Germinal center (tissue), 1 donor: Measurements from ENCODE around the gene RFX2.

Experiments used
- DNase-seq: peaks from one replicate; pipeline ENCODE4 v3.0.0; 2012; ENCODE audit warnings: mixed read lengths, low spot score

The RFX2 gene

GRCh38 chr19:6059988-6060599 lies 50.2 kb downstream of the RFX2 start:
- no peak for DNase-seq

GRCh38 chr19:6059396-6059947 lies 50.8 kb downstream of the RFX2 start:
- DNase-seq: no peak

- DNase-seq: no peak
Observed at GRCh38 chr19:6058518-6059201, 51.6 kb downstream of the RFX2 start.

DNA sequence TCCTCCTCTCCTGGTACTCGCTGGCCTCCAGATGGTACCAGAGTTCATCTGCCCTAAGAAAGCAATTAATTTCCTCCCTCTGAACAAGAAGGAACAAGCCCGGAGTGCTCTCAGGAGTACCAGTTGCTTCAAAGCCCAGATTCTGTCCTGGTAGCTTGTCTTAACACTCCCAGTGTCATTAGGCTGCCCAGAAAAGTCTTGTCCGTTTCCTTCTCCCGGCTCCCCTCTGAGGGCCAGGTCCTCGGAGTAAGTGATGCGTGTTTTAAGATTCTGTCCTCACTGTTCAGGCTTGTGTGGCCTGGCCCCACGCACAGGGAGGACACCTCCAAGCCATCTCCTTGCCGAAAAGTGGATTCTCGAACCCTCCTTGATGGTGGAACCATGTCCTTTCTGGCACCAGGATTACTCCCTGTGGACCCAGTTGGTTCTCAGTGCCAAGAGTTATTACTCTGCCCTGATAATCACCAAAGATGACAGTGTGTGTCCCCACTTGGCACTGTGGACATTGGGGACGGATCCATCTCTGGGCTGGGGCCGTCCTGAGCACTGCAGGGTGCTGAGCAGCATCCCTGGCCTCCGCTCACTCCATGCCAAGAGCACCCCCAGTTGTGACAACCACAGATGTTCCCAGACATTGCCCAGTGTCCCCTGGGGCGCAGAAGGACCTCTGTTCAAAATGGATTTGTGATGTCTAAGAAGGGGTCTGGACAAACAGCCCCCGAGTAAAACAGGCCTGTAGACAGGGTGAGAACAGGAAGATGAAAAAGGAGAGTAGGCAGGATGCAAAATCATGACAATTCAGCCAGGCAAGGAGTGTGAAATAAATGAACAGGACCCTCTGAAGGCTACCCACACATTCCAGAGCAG lies 52.4 kb downstream of the RFX2 start:
- DNase-seq: no peak

DNA sequence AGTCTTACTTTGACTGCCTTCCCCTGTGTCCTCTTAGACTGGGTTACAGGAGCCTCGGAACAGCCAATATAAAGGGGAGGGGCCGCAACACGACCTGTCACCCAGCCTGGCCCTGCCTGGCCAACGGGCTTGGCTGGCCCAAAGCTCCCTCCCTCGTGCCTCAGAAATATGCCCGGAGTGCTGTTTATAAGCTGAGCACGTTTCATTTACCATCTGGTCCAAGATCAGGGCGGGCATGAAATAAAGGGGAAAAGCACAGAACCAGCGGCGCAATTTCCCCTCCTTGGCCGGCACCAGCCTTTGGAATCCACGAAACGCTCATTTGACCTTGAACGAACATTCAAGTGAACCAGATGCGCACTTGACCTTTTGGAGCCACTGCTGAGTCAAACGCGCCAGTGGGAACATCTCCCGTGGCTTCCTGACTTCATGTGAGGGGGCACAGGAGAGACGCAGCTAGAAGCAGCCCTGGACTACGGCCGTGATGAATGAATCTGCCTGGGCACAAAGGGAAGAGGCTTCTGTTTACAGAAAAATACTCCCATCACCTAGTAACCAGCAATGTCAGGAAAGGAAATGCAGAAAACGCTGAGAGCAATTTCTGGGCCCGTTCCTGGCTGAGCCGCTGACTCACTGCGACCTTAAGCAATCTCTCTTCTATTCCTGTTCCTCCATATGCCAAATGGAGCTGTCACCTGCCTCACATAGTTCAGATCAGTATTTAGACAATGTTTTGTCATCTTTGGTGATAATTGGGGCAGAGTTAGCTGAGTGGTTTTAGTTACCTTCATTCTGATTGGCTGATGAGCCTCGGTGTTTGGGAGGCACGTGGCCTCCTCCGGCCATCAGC lies 53.3 kb downstream of the RFX2 start:
- no peak for DNase-seq

DNA sequence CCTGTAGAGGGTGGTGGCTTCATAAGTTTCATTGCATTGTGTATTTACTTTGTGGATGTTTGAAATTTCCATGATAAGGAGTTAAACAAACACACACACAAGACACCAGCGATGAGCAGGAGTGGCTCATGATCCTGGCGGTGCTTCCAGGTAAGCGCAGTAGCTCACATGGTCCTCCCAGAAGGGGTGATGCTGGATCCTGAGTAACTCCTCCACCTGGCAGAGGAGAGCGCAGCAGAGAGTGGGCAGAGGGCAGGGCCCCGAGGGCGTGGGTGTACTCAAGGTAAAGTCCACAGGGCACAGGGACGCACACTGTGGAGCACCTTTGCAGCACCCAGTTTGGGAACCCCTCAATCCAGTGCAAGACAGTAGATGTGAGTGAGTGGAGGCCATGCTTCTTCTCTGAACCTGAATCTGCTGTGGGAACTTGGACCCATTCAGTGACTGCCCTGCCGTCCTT lies 54.0 kb downstream of the RFX2 start:
- DNase-seq: no peak

DNA sequence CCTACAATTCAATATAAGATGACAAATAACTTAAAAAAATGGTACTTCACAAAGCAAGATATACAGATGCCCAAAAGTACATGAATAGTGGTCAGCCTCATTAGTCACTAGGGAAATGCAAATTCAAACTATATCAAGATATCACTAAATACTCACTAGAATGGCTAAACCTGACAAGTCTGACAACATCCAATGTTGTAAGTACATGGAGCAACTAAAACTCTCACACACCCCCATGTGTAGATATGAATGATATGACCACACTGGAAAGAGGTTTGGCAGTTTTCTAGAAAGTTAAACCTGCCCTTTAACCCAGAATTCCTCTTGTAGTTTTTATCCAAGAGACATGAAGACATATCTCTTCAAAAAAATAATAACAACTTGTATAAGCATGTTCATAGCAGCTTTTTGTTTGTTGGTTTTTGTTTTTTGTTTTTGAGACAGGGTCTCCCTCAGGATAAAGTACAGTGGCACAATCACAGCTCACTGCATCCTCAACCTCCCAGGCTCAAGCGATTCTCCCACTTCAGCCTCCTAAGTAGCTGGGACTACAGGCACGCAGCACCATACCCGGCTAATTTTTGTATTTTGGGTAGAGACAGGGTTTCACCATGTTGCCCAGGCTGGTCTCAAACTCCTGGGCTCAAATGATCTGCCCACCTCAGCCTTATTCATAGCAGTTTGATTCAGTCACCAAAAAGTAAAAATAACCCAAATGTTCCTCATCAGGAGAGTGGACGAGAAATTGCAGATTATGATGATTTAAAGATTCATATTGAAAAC lies 55.1 kb downstream of the RFX2 start:
- no peak for DNase-seq

GRCh38 chr19:6048793-6049405 lies 61.4 kb downstream of the RFX2 start:
- DNase-seq: peak; percentile 86

- no peak for DNase-seq
Observed at GRCh38 chr19:6048348-6048747, 62.0 kb downstream of the RFX2 start.

- DNase-seq: no peak
Observed at GRCh38 chr19:6047741-6048251, 62.5 kb downstream of the RFX2 start.

- DNase-seq: no peak
Observed at GRCh38 chr19:6047256-6047655, 63.0 kb downstream of the RFX2 start.

DNA sequence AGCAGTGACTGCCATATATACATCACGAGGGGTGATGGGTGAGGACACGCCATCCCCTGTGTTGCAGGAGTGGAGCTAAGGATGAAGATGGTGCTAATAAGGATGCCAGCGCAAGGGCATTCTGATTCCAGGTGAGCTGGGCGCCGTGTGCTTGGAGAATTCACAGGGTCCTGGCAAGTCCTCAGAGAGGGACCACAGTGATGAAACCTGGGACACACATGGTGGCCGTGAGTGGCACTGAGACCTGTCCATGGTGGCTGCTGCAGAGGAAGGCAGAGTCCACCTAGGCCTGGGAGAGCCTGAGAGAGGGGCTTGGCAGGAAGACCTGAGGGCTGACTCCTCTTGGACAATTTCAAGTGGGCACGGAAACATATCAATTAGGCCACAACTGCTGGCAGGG lies 65.2 kb downstream of the RFX2 start:
- no peak for DNase-seq

GRCh38 chr19:6044056-6044805 lies 66.1 kb downstream of the RFX2 start:
- DNase-seq: no peak

DNA sequence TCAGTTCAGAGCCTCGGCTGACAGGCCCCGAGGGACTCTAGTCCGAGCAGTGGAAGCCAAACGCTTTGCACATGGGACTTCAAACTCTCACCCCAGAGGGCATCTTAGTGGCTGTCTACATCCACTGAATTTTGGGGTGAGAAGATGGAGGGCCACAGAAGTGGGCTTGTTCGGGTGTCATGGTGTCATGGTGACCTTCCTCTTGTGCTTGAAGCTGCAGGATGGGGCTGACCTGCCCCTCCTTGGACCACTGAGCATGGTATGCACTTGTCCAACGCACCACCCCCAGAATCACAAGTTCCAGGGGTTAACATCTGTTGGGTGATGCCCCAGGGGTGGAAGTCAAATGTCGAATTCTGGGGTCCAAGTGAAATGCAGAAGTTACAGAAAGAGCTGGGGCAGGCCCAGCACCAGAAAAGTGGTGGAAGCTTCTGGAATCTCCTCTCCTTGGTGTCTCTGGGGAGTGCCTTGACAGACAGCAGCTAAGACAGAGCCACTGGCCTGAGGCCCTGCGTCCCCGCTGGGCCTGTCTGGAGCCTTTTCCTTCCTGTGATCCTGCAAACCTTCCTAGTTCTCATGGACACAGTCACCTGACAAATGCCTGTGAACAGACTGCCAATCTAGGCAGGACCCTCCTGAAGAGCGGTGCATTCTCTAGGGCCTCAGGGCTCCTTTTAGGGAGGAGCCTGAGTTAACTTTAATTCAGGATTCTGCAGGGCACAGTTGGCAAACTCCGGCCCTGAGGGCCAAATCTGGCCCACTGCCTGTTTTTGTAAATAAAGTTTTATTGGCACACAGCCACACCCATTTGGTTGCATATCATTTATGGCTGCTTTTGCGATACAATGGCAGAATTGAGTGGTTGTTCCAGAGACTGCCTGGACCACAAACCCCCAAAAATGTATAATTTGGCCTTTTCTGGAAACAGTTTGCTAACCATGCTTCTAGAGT lies 67.2 kb downstream of the RFX2 start:
- no peak for DNase-seq

- DNase-seq: peak; percentile 52
Observed at GRCh38 chr19:6041991-6042481, 68.3 kb downstream of the RFX2 start.

GRCh38 chr19:6041071-6041470 lies 69.2 kb downstream of the RFX2 start:
- no peak for DNase-seq

- peak; percentile 42 for DNase-seq
Observed at GRCh38 chr19:6039566-6040225, 70.6 kb downstream of the RFX2 start.
